Medulla oblongata (tissue), 1 donor: ENCODE results near the gene PTPRM.

ENCODE experiments used
- DNase-seq: peaks from one replicate; pipeline ENCODE4 v3.0.0-alpha.2; 2015; ENCODE audit errors: extremely low spot score

Gene PTPRM

GRCh38 chr18:8001711-8002301 is 434.7 kb downstream of the PTPRM start:
- DNase-seq: no peak

GRCh38 chr18:8003878-8004675 is 437.0 kb downstream of the PTPRM start:
- no peak for DNase-seq

- DNase-seq: no peak
These were observed 437.7 kb downstream of the PTPRM start for GRCh38 chr18:8004792-8005191.

GRCh38 chr18:8005870-8006569 is 438.9 kb downstream of the PTPRM start:
- no peak for DNase-seq

GRCh38 chr18:8006979-8007378 is 439.9 kb downstream of the PTPRM start:
- no peak for DNase-seq

- no peak for DNase-seq
These were observed 440.9 kb downstream of the PTPRM start for GRCh38 chr18:8008033-8008432.

GRCh38 chr18:8011361-8011760 is 444.2 kb downstream of the PTPRM start:
- no peak for DNase-seq

- no peak for DNase-seq
These were observed 444.8 kb downstream of the PTPRM start for GRCh38 chr18:8011906-8012305.

- no peak for DNase-seq
These were observed 451.7 kb downstream of the PTPRM start for GRCh38 chr18:8018701-8019331.

GRCh38 chr18:8019600-8019999 is 452.5 kb downstream of the PTPRM start:
- no peak for DNase-seq

- DNase-seq: no peak
These were observed 453.2 kb downstream of the PTPRM start for GRCh38 chr18:8020132-8020846.

- no peak for DNase-seq
These were observed 461.9 kb downstream of the PTPRM start for GRCh38 chr18:8029061-8029460.

- DNase-seq: no peak
These were observed 462.6 kb downstream of the PTPRM start for GRCh38 chr18:8029731-8030130.

- DNase-seq: no peak
These were observed 463.1 kb downstream of the PTPRM start for GRCh38 chr18:8030201-8030600.

- peak; percentile 4 for DNase-seq
These were observed 464.4 kb downstream of the PTPRM start for GRCh38 chr18:8031496-8031895.

- no peak for DNase-seq
These were observed 467.6 kb downstream of the PTPRM start for GRCh38 chr18:8034674-8035073.

GRCh38 chr18:8036551-8036950 is 469.4 kb downstream of the PTPRM start:
- no peak for DNase-seq

GRCh38 chr18:8037296-8037695 is 470.2 kb downstream of the PTPRM start:
- no peak for DNase-seq

- DNase-seq: no peak
These were observed 472.9 kb downstream of the PTPRM start for GRCh38 chr18:8040021-8040420.

GRCh38 chr18:8041526-8042111 is 474.5 kb downstream of the PTPRM start:
- no peak for DNase-seq

- DNase-seq: no peak
These were observed 476.9 kb downstream of the PTPRM start for GRCh38 chr18:8044004-8044403.
